Pancreas (tissue), 10 donors: Measurements from ENCODE around the gene COL5A3. TPM values are rescaled to one million over a fixed set of nuclear protein-coding genes. Genes with fewer than 3 reads are reported as not detected.
A peak's percentile ranks its signal among the peaks of the same experiment; 100 is the strongest.

Source experiments
- ATAC-seq, 4 donors: fragments of 200-7000 bp; cut with Tn5 transposase; one replicate each; pipeline versions ENCODE4 v1.8.0 to v1.9.1; 2020; ENCODE audit warnings: mild to moderate bottlenecking in 4 of 4, moderate library complexity in 4 of 4
- DNase-seq, 6 donors: peaks; one replicate each; pipeline ENCODE4 v3.0.0-alpha.2; 2020
- FAIRE-seq: peaks from 2 replicates; lab custom pipeline; 2012; peaks lifted over from hg19 to GRCh38; lab: Jason Lieb, UNC
- H3K27ac ChIP-seq, 4 donors: fragments of 200-600 bp; sonication (generic); 1 replicate in 3 of 4; 2 replicates in 1 of 4; pipeline versions ENCODE4 v1.5.0 to v1.8.0; 2020
- H3K27me3 ChIP-seq, 4 donors: fragments of 200-600 bp; one replicate each; pipeline ENCODE4 v1.8.0; 2021
- H3K36me3 ChIP-seq, 3 donors: fragments of 200-600 bp; sonication (generic) in 1 of 3; one replicate each; pipeline versions ENCODE4 v1.5.0 to v1.8.0; 2020 to 2021
- H3K4me1 ChIP-seq, 3 donors: fragments of 200-600 bp; one replicate each; pipeline ENCODE4 v1.8.0; 2021
- H3K4me3 ChIP-seq, 4 donors: fragments of 200-600 bp; sonication (generic) in 2 of 4; one replicate each; pipeline versions ENCODE4 v1.5.0 to v1.8.0; 2020 to 2021
- H3K9me3 ChIP-seq, 4 donors: fragments of 200-600 bp; one replicate each; pipeline ENCODE4 v1.8.0; 2021
- WGBS, 2 donors: extraction: QIAGEN DNeasy Blood & Tissue Kit; methylation state at CpG; one replicate each; pipeline ENCODE4 v1.1.7; 2013; 5-methylcytosine and 5-hydroxymethylcytosine counted together
- intact Hi-C, 3 donors: fragments of 100-400 bp; cut with DNase I; formaldehyde crosslinking; loops; one replicate each; pipeline versions ENCODE4 v1.11.1 to v1.14.2; 2022
- polyA plus RNA-seq, 2 donors: library from polyadenylated mRNA; stranded (reverse); fragments of 200-250 nt; gene quantifications; one replicate each; pipeline ENCODE4 v1.2.3, GENCODE V29; 2013
- total RNA-seq, 6 donors: library from RNA; stranded (reverse); fragmentation: NEBNext Ultra II Directional in 4 of 6; extraction: Animal tissue kit (Norgen Biotek cat#: 25700) in 4 of 6; gene quantifications; one replicate each; pipeline versions ENCODE4 v1.2.1 to v1.2.4, GENCODE V29; 2021 to 2023
- TF ChIP-seq, protein P1 (sequence below), 4 donors: fragments of 200-600 bp; sonication (generic) in 3 of 4; IDR thresholded peaks; one replicate each; pipeline versions ENCODE4 v1.5.0 to v1.8.0; 2021; ENCODE audit warnings: antibody characterized with exemption in 4 of 4
- donor health status: healthy with polysubstance abuse.
- donor health status: DM: no; HTN: no; CAD: no; lungs with moderate emphysema.
- donor health status: DM: no; HTN: no; CAD: no.
- donor health status: control.
- donor health status: control.
- donor health status: Bipolar disorder and iron deficiency.
- donor health status: DM: yes; HTN: yes; CAD: no.
- donor health status: DM: no; HTN: no; CAD: no.
- donor health status: DM: no; HTN: no; CAD: no.
- donor health status: DM: yes; HTN: yes; CAD: no.

Gene COL5A3
- total and polyA plus RNA-seq, 8 donors = 1.0 to 8.7 (median 2.8) TPM

DNA sequence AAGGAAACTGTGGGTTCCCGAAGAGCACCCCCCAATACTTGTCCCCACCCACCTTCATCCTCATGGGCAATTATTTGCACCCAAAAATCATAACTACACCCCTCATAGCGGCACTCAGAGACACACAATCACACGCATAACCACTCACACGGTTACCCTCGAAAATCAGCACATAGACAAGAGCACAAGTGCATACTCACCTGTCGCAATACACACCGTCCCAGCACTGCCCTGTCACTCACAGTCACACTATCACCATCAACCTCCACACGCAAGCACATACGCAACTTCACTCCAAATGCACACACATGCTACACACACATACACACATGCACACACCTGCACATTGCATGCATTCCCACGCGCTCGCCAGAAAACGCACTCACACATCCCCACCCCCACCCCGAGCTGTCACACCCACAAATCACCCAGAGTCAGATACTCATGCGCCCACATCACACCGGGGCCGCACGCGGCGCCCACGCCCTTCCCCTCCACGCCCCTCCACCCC lies 535 bp downstream of the COL5A3 start:
- intact Hi-C loops = no loop called here
- DNase-seq (no peak), FAIRE-seq (no peak), ATAC-seq (no peak)
- TF ChIP-seq, protein P1, sequence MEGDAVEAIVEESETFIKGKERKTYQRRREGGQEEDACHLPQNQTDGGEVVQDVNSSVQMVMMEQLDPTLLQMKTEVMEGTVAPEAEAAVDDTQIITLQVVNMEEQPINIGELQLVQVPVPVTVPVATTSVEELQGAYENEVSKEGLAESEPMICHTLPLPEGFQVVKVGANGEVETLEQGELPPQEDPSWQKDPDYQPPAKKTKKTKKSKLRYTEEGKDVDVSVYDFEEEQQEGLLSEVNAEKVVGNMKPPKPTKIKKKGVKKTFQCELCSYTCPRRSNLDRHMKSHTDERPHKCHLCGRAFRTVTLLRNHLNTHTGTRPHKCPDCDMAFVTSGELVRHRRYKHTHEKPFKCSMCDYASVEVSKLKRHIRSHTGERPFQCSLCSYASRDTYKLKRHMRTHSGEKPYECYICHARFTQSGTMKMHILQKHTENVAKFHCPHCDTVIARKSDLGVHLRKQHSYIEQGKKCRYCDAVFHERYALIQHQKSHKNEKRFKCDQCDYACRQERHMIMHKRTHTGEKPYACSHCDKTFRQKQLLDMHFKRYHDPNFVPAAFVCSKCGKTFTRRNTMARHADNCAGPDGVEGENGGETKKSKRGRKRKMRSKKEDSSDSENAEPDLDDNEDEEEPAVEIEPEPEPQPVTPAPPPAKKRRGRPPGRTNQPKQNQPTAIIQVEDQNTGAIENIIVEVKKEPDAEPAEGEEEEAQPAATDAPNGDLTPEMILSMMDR (IDR thresholded peaks at IDR 0.05) = no peak
- Histone ChIP-seq H3K27me3 (peaks cover 0 to 17% (median 2%) of the 10 kb centered on the region in 4 donors), H3K4me1 (peaks cover 0 to 7% (median 6%) of the 10 kb centered on the region in 3 donors), H3K27ac (no peak overlapping the region), H3K9me3 (no peaks in the 10 kb centered on the region), H3K36me3 (no peaks in the 10 kb centered on the region), H3K4me3 (peak overlapping the region in 2 of 4 donors; percentile 24 to 30)
- WGBS, 2 donors = 4% methylated on average over 21 to 22 of the region's 22 CpGs

- peaks cover 0 to 17% (median 2%) of the 10 kb centered on the region in 4 donors for H3K27me3 ChIP-seq
- peak in 2 of 4 donors; percentile 3 to 28 for ATAC-seq
- H3K4me3 ChIP-seq = no peak overlapping the region
- TF ChIP-seq, protein P1 (IDR thresholded peaks at IDR 0.05) = no peak
- intact Hi-C loops = no loop called here
- no peaks in the 10 kb centered on the region for H3K9me3 ChIP-seq
- no peak for FAIRE-seq
- WGBS, 2 donors = 29 to 31% methylated on average over 10 to 11 of the region's 11 CpGs
- no peak for DNase-seq
- peaks cover 0 to 7% (median 6%) of the 10 kb centered on the region in 3 donors for H3K4me1 ChIP-seq
- no peaks in the 10 kb centered on the region for H3K36me3 ChIP-seq
- no peak overlapping the region for H3K27ac ChIP-seq
These were observed 2.0 kb downstream of the COL5A3 start for GRCh38 chr19:10008184-10008765.

DNA sequence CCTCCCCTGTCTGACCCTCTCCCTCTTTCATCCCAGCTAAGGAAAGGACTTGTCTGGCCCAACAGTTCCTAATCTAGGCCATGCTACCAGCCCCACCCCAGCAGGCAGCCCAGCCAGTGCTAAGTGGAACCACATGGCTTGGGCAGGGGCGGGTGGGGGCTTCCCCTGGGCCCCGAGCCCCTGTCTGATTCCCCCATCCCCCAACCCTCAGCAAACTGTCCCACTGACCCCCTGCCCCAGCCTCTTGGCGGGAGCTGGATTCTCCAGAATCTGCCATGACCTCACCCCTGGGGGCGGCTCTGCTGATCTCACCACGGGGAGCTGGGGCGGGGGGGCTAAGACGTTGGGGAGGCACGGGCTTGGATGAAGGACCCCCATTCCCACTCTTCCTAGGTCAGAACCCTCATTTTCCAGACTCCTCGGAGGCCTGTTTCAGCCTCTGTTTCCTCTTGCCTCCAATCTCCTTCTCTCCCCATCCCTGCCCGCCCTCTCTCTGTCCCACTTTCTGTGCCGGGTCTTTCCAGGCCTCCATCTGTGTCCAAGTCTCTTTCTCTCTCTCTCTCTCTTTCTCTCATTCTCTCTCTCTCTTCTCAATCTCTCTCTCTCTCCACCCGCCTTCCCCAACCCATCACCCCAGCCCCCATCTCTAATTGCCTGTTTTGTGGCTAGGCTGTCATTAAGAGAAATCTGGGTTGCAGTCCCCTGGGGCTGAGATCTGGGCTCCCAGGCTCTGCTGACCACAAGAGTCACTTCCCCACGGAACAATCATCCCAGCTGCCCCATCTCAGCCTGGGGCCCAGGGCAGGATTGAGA lies 2.7 kb downstream of the COL5A3 start:
- WGBS, 2 donors = 59 to 61% methylated on average over 13 of the region's 13 CpGs
- DNase-seq = peak in 1 of 6 donors; percentile 26
- Histone ChIP-seq H3K4me3 (no peak overlapping the region), H3K27me3 (peaks cover 0 to 17% (median under 1%) of the 10 kb centered on the region in 4 donors), H3K4me1 (peaks cover 0 to 7% (median 6%) of the 10 kb centered on the region in 3 donors), H3K9me3 (no peaks in the 10 kb centered on the region), H3K27ac (no peak overlapping the region), H3K36me3 (no peaks in the 10 kb centered on the region)
- FAIRE-seq = no peak
- peak in 2 of 4 donors; percentile 2 to 6 for ATAC-seq
- TF ChIP-seq, protein P1 (IDR thresholded peaks at IDR 0.05) = no peak
- intact Hi-C loops = no loop called here

DNA sequence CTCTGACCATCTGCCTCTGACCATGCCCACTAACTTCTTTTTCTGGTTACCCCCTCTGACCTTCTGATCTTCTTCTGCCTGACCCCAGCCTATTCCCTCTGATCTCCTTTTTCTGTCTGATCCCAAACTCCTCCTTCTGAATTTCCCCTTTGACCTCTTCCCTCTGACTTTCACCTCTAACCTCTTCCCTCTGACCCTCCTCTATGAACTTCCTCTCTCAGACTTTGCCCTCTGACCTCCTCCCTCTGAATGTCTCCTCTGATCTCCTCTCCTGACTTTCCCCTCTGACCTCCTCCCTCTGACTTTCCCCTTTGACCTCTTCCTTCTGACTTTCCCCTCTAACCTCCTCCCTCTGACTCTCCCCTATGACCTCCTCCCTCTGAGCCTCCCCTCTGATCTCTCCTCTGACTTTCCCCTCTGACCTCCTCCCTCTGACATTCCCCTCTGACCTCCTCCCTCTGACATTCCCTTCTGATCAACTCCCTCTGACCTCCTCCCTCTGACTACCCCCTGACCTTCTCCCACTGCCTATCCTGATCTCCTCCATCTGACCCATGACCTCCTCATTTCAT lies 3.5 kb downstream of the COL5A3 start:
- H3K27ac ChIP-seq = no peak overlapping the region
- TF ChIP-seq, protein P1 (IDR thresholded peaks at IDR 0.05) = no peak
- ATAC-seq = no peak
- intact Hi-C loops = no loop called here
- H3K27me3 ChIP-seq = peaks cover 0 to 14% (median 0%) of the 10 kb centered on the region in 4 donors
- H3K9me3 ChIP-seq = no peaks in the 10 kb centered on the region
- no peaks in the 10 kb centered on the region for H3K36me3 ChIP-seq
- peaks cover 0 to 7% (median 6%) of the 10 kb centered on the region in 3 donors for H3K4me1 ChIP-seq
- DNase-seq = no peak
- no peak for FAIRE-seq
- no peak overlapping the region for H3K4me3 ChIP-seq
